H9 (cell line): ENCODE data around the gene CLK2. TPM values are rescaled to one million over a fixed set of nuclear protein-coding genes. Genes with fewer than 3 reads are reported as not detected.
A peak's percentile ranks its signal among the peaks of the same experiment; 100 is the strongest.

ENCODE experiments used
- DNase-seq: peaks from one replicate; pipeline ENCODE4 v3.0.0-alpha.2; 2017
- H2AFZ ChIP-seq: one replicate; pipeline ENCODE4 v1.6.1; 2013; ENCODE audit warnings: mild to moderate bottlenecking, low read length, control low read depth, moderate library complexity
- H2AK5ac ChIP-seq: 2 replicates; pipeline ENCODE4 v1.6.1; 2013; ENCODE audit warnings: low read length, control low read depth, mixed read lengths; ENCODE audit not compliant: insufficient read length
- H2BK120ac ChIP-seq: one replicate; pipeline ENCODE4 v1.6.1; 2013; ENCODE audit warnings: low read depth, mild to moderate bottlenecking, low read length, control low read depth, inconsistent platforms; ENCODE audit not compliant: poor library complexity, severe bottlenecking
- H2BK12ac ChIP-seq: 2 replicates; pipeline ENCODE4 v1.6.1; 2013; ENCODE audit warnings: low read length, control low read depth, mixed read lengths, low read depth; ENCODE audit not compliant: insufficient read length
- H2BK15ac ChIP-seq: 2 replicates; pipeline ENCODE4 v1.6.1; 2013; ENCODE audit warnings: low read depth, low read length, control low read depth
- H2BK20ac ChIP-seq: one replicate; pipeline ENCODE4 v1.6.1; 2013; ENCODE audit warnings: low read depth, mild to moderate bottlenecking, low read length, control low read depth, inconsistent platforms; ENCODE audit not compliant: poor library complexity, severe bottlenecking
- H2BK5ac ChIP-seq: 2 replicates; pipeline ENCODE4 v1.6.1; 2013; ENCODE audit warnings: low read length, control low read depth, mixed read lengths; ENCODE audit not compliant: insufficient read length
- H3K14ac ChIP-seq: 2 replicates; pipeline ENCODE4 v1.6.1; 2013; ENCODE audit warnings: low read length, control low read depth; ENCODE audit not compliant: insufficient read depth
- H3K18ac ChIP-seq: 2 replicates; pipeline ENCODE4 v1.6.1; 2013; ENCODE audit warnings: low read depth, mild to moderate bottlenecking, mixed read lengths, low read length, control low read depth; ENCODE audit not compliant: insufficient read length
- H3K23ac ChIP-seq: 2 replicates; pipeline ENCODE4 v1.6.1; 2013; ENCODE audit warnings: low read length, control low read depth, mixed read lengths, low read depth; ENCODE audit not compliant: insufficient read length
- H3K23me2 ChIP-seq: 2 replicates; pipeline ENCODE4 v1.6.1; 2013; ENCODE audit warnings: low read depth, mild to moderate bottlenecking, mixed read lengths, low read length, control low read depth; ENCODE audit not compliant: insufficient read length, poor library complexity, severe bottlenecking
- H3K27ac ChIP-seq: 2 replicates; pipeline ENCODE4 v1.5.1; 2013; ENCODE audit warnings: low read length, control low read depth, mixed read lengths, low read depth; ENCODE audit not compliant: insufficient read length
- H3K27me3 ChIP-seq: 2 replicates; pipeline ENCODE4 v1.6.1; 2013; ENCODE audit warnings: low read length, control low read depth, inconsistent platforms; ENCODE audit not compliant: insufficient read depth
- H3K4ac ChIP-seq: 2 replicates; pipeline ENCODE4 v1.6.1; 2013; ENCODE audit warnings: low read depth, mild to moderate bottlenecking, control low read depth, inconsistent platforms, low read length, moderate library complexity
- H3K4me1 ChIP-seq: 2 replicates; pipeline ENCODE4 v1.6.1; 2013; ENCODE audit warnings: low read length, control low read depth, inconsistent platforms; ENCODE audit not compliant: insufficient read depth
- H3K4me2 ChIP-seq: 2 replicates; pipeline ENCODE4 v1.6.1; 2013; ENCODE audit warnings: low read length, control low read depth, mixed read lengths; ENCODE audit not compliant: insufficient read length, insufficient read depth
- H3K56ac ChIP-seq: 2 replicates; pipeline ENCODE4 v1.6.1; 2013; ENCODE audit warnings: low read depth, mild to moderate bottlenecking, mixed read lengths, low read length, control low read depth; ENCODE audit not compliant: insufficient read length
- H3K79me1 ChIP-seq: 2 replicates; pipeline ENCODE4 v1.6.1; 2013; ENCODE audit warnings: low read depth, mild to moderate bottlenecking, moderate library complexity, low read length, control low read depth, inconsistent platforms; ENCODE audit not compliant: insufficient read depth, poor library complexity, severe bottlenecking
- H3K79me2 ChIP-seq: 2 replicates; pipeline ENCODE4 v1.6.1; 2013; ENCODE audit warnings: low read length, control low read depth, inconsistent platforms; ENCODE audit not compliant: insufficient read depth
- H3K9ac ChIP-seq: 2 replicates; pipeline ENCODE4 v1.6.1; 2013; ENCODE audit warnings: low read length, control low read depth, mixed read lengths; ENCODE audit not compliant: insufficient read length; ENCODE audit errors: extremely low read depth
- H3K9me3 ChIP-seq: one replicate; pipeline ENCODE4 v1.6.1; 2013; ENCODE audit warnings: low read depth, low read length, inconsistent platforms; ENCODE audit not compliant: control insufficient read depth
- H3T11ph ChIP-seq: one replicate; pipeline ENCODE4 v1.6.1; 2013; ENCODE audit warnings: mild to moderate bottlenecking, low read length, control low read depth, inconsistent platforms
- H4K20me1 ChIP-seq: one replicate; pipeline ENCODE4 v1.6.1; 2013; ENCODE audit not compliant: control insufficient read depth, insufficient read length, insufficient read depth
- H4K5ac ChIP-seq: 2 replicates; pipeline ENCODE4 v1.6.1; 2013; ENCODE audit warnings: low read depth, mild to moderate bottlenecking, mixed read lengths, low read length, control low read depth; ENCODE audit not compliant: insufficient read length
- H4K8ac ChIP-seq: replicated peaks from 2 replicates; pipeline ENCODE4 v1.6.1; 2013; ENCODE audit warnings: low read length, control low read depth, mixed read lengths, low read depth; ENCODE audit not compliant: insufficient read length
- H4K91ac ChIP-seq: 2 replicates; pipeline ENCODE4 v1.6.1; 2013; ENCODE audit warnings: low read depth, mild to moderate bottlenecking, moderate library complexity, mixed read lengths, low read length, control low read depth; ENCODE audit not compliant: insufficient read length
- H3K27ac Mint-ChIP-seq, 3 experiments: 2 replicates in 2 of 3; 3 replicates in 1 of 3; pipeline ENCODE4 v1.8.0; 2020 to 2021; ENCODE audit warnings: mixed read lengths in 3 of 3, mild to moderate bottlenecking in 1 of 3, moderate library complexity in 1 of 3
- H3K27me3 Mint-ChIP-seq: 2 replicates; pipeline ENCODE4 v1.8.0; 2021; ENCODE audit warnings: low read depth, mild to moderate bottlenecking, moderate library complexity, mixed read lengths
- H3K36me3 Mint-ChIP-seq, 3 experiments: 2 replicates in 2 of 3; 3 replicates in 1 of 3; pipeline ENCODE4 v1.8.0; 2020 to 2021; ENCODE audit warnings: low read depth in 3 of 3, mixed read lengths in 3 of 3; ENCODE audit not compliant: insufficient read depth in 1 of 3
- H3K4me1 Mint-ChIP-seq, 2 experiments: 2 replicates each; pipeline ENCODE4 v1.8.0; 2020; ENCODE audit warnings: mixed read lengths in 2 of 2
- H3K4me3 Mint-ChIP-seq, 2 experiments: 2 replicates in 1 of 2; 3 replicates in 1 of 2; pipeline ENCODE4 v1.8.0; 2020 to 2021; ENCODE audit warnings: mild to moderate bottlenecking in 2 of 2, mixed read lengths in 2 of 2, moderate library complexity in 1 of 2
- H3K9me3 Mint-ChIP-seq, 2 experiments: 2 replicates in 1 of 2; 3 replicates in 1 of 2; pipeline ENCODE4 v1.8.0; 2020; ENCODE audit warnings: mild to moderate bottlenecking in 2 of 2, mixed read lengths in 2 of 2, moderate library complexity in 1 of 2
- WGBS: extraction: QIAGEN DNeasy Blood & Tissue Kit; methylation state at CpG from one replicate; pipeline ENCODE4 v1.1.7; 2013; ENCODE audit warnings: missing lambda C conversion rate, low lambda C conversion rate, mixed read lengths; ENCODE audit not compliant: insufficient read length; ENCODE audit errors: extremely low coverage; 5-methylcytosine and 5-hydroxymethylcytosine counted together
- total RNA-seq: library from RNA; stranded (reverse); gene quantifications from 2 replicates; pipeline ENCODE4 v1.2.1, GENCODE V29; 2021
- TF ChIP-seq, protein P1 (sequence below): fragments of 200-600 bp; sonication (generic); conservative IDR thresholded peaks from 3 replicates; pipeline ENCODE4 v1.8.0; 2021; ENCODE audit warnings: antibody characterized with exemption, mild to moderate bottlenecking

Gene CLK2
- total RNA-seq, 1 experiment from 2014 or later, result 77.5 TPM

DNA sequence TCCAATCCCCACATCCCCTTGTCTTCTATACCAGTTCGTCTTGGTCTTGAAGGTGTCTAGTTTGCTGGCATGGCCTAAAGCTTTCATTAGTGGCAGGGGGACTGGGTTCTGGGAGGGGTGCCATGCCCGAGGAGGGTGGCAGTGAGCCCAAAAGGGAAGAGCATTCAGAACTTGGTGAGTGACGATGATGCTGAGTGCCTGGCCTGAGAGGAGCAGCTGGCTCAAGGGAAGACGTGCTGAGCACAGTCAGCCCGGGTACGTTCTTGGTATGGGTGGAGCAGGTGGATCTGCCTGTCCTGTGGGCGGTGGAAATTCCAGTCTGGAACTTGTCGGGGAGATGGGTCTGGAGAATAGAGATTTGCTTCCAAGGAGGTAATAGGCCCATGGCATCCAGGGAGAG is 40.0 kb upstream of the CLK2 start:
- TF ChIP-seq, protein P1, sequence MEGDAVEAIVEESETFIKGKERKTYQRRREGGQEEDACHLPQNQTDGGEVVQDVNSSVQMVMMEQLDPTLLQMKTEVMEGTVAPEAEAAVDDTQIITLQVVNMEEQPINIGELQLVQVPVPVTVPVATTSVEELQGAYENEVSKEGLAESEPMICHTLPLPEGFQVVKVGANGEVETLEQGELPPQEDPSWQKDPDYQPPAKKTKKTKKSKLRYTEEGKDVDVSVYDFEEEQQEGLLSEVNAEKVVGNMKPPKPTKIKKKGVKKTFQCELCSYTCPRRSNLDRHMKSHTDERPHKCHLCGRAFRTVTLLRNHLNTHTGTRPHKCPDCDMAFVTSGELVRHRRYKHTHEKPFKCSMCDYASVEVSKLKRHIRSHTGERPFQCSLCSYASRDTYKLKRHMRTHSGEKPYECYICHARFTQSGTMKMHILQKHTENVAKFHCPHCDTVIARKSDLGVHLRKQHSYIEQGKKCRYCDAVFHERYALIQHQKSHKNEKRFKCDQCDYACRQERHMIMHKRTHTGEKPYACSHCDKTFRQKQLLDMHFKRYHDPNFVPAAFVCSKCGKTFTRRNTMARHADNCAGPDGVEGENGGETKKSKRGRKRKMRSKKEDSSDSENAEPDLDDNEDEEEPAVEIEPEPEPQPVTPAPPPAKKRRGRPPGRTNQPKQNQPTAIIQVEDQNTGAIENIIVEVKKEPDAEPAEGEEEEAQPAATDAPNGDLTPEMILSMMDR, result no peak
- Histone ChIP-seq H2BK20ac (no peak overlapping the region), H3K9ac (no peak overlapping the region), H4K20me1 (no peaks in the 10 kb centered on the region), H3K4ac (no peak overlapping the region), H2AFZ (no peak overlapping the region), H3K4me2 (no peak overlapping the region), H2BK12ac (no peak overlapping the region), H3K56ac (no peak overlapping the region), H3K23me2 (peaks cover 10% of the 10 kb centered on the region), H3K79me1 (peaks cover 5% of the 10 kb centered on the region), H2BK15ac (no peak overlapping the region), H3T11ph (no peak overlapping the region), H3K27me3 (no peaks in the 10 kb centered on the region), H4K5ac (no peak overlapping the region), H2BK120ac (no peak overlapping the region), H3K27ac (no peak overlapping the region), H3K14ac (no peak overlapping the region), H3K4me1 (peaks cover 3% of the 10 kb centered on the region; the same call in 1 of the 2 replicates), H3K18ac (no peak overlapping the region), H3K9me3 (no peaks in the 10 kb centered on the region), H2BK5ac (no peak overlapping the region), H4K8ac (no peak overlapping the region), H3K79me2 (peaks cover 10% of the 10 kb centered on the region; the same call in 1 of the 2 replicates), H2AK5ac (no peak overlapping the region), H4K91ac (no peak overlapping the region), H3K23ac (no peak overlapping the region)
- no peak for DNase-seq
- WGBS, result no CpG with 5 or more reads among the region's 8 CpGs
- H3K27me3 Mint-ChIP-seq, result no peaks in the 10 kb centered on the region
- no peak overlapping the region for H3K4me3 Mint-ChIP-seq
- H3K4me1 Mint-ChIP-seq, result peaks cover 10 to 24% of the 10 kb centered on the region in 2 experiments
- H3K27ac Mint-ChIP-seq, result peak overlapping the region in 2 of 3 experiments; percentile 53 to 65; a peak in 3 of 7 replicates
- H3K36me3 Mint-ChIP-seq, result peaks cover 45 to 52% (median 51%) of the 10 kb centered on the region in 3 experiments; a peak in 6 of 7 replicates
- H3K9me3 Mint-ChIP-seq, result no peaks in the 10 kb centered on the region
